HG03460 (cell line): ENCODE results near the gene DNER.
"Not testable (repeated sequence)": the region's sequence is repeated elsewhere in the genome, so short reads cannot be mapped to it uniquely, and the experiment has no call there.

Source experiments
- ATAC-seq: cut with Tn5 transposase; IDR thresholded peaks from one replicate; pipeline ENCODE4 v1.9.1; 2021; ENCODE audit not compliant: unreplicated experiment

DNER gene

DNA sequence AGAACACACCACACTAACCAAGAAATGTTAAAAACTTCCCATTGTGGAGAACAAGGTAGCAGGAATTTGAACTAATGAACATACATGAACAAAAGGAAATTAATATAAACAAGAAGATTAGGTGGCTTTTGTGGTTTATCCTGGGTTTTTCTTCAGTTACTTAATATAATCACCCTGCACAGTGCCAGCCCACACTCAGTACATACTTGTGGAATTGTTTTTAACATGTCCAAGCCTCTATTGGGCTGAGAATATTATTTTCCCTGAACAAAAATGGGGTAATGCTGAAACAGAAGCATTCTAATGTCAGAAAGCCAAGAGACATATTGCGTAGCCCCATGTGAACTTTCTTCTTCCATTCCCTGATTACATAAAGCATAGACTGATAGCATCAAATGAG is 202.8 kb downstream of the DNER start:
- no peak for ATAC-seq

DNA sequence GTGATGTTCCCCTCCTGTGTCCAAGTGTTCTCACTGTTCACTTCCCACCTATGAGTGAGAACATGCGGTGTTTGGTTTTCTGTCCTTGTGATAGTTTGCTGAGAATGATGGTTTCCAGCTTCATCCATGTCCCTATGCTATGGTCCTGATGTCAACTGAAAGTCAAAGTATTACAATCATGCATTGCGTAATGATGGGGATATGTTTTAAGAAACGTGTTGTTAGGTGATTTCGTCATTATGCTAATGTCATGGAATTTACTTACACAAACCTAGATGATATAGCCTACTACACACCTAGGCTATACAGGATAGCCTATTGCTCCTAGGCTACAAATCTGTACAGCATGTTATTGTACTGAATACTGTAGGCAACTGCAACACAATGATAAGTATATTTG is 207.7 kb downstream of the DNER start:
- not testable (repeated sequence) for ATAC-seq

DNA sequence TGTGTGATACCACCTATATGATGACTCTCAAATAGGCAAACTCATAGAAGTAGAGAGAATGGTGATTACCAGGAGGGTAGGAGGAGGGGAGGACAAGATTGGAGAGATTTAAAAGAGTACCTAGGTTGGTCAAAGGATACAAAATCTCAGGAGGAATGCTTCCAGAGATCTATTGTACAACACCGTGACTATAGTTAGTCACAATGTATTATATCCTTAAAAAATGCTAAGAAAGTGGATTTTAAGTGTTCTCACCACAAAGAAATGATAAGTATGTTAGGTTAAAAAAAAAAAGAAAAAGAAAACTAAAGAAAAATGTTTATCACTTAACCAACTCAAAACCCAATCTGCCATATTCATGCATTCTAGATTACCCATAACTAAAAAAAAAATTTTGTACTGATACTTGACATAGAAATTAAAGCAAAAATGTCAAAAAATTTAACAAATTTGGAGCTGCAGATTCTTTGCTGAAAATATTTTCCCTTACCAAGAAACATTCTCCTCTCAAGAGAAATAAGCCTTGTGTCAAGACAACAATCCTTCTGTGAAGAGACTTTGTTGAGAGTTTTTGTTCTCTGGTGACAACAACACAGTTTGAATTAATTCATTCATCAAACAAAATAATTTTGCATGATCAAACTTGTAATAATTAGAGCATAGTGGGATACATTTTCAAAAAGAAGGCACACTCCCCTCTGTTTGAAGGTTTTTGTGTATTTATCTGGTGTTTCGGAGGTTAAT is 213.1 kb downstream of the DNER start:
- ATAC-seq: no peak

DNA sequence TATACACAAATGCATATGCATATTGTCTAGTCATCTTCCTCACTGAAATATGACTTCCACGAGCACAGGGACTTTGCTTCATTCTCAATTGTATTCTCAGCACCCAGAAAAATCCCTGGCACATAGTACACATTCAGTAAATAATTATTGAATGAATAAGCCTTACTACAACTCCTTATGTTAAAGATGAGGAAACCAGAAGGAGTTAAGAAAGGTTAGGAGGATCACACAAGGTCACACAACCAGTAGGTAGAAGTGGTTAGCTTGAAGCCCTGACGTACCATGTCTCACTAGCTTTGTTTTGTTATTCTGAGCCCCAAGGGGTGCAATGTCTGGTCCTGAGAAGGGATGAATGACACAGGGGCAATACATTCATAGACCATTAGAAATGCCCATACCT is 222.3 kb downstream of the DNER start:
- ATAC-seq: no peak

GRCh38 chr2:229490167-229490566 is 224.2 kb downstream of the DNER start:
- no peak for ATAC-seq

GRCh38 chr2:229489016-229489415 is 225.3 kb downstream of the DNER start:
- no peak for ATAC-seq

- ATAC-seq: no peak
Observed at GRCh38 chr2:229488232-229488631, 226.1 kb downstream of the DNER start.

DNA sequence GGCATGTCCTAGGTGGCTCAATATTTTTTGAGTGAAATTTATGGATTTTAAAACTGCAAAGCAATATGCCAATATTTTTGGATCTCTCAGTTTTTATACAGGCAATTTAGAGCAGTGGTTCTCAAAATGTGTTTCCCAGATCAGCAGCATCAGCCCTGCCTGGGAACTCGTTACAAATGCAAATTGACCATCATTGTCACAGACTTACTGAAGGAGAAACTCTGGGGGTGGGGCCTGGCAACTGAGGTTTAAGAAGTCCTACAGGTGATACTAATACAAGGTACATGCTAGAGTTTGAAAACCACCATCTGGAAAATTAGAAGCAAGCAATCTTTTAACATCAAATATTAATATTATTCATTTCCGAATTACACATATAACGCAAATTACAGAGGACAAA is 227.7 kb downstream of the DNER start:
- ATAC-seq: no peak

- no peak for ATAC-seq
Observed at GRCh38 chr2:229485857-229486256, 228.5 kb downstream of the DNER start.

DNA sequence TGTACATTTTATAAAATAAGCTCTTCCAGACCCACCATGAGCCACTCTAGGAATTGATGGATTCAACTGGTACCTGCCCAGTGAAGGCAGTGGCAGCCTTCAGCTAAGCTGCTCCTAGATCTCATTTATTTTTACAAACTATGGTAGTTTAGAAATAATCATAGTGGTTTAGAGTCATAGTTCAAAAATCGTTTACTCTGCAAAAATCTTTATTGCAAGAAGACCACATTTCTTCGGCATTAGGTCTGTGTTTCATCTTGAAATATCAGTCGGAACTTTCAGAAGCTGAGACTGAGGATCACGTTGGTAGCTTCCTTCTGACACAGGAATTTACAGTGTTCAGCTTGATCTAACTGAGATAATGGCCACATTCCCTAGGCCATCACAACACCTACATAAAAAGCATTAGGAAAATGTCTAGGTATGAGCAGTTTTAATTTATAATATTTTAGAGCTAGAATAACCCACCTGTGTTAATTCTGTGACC is 237.0 kb downstream of the DNER start:
- ATAC-seq: no peak

DNA sequence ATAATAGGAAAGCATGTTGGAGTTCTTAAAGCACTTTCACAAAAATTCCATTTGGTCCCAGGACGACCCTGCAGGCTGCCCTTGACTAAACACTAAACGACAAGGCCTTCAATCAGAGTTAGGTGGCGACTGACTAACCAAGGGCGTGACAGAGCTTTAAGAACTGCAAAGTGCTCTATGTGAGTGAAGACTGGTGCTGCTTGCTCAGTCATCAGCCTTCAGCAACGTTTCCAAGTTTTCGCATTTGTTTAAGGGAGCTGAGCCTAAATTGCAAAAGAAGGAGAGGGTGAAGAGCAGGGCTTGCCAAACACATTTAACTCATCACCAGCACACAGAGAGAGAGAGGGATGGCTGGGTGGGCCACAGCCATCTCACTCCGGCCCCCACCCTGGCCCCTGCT is 238.6 kb downstream of the DNER start:
- no peak for ATAC-seq

DNA sequence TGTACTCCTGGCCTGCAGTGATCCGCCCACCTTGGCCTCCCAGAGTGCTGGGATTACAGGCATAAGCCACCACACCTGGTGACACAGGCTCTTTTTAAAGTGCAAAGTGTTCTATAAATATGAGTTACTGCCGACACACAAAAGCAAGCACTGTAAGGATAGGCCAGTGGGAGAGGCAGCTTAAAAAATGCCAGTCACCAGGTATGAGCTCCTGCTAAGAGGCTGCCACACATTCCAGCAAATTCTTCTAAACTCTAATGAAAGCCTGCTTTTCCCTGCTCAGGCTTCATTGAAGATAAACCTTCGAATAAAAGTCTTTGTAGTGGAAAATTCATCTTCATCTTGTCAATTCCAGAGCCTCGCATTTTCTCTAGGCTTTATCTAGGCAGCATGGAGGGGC is 240.2 kb downstream of the DNER start:
- no peak for ATAC-seq

DNA sequence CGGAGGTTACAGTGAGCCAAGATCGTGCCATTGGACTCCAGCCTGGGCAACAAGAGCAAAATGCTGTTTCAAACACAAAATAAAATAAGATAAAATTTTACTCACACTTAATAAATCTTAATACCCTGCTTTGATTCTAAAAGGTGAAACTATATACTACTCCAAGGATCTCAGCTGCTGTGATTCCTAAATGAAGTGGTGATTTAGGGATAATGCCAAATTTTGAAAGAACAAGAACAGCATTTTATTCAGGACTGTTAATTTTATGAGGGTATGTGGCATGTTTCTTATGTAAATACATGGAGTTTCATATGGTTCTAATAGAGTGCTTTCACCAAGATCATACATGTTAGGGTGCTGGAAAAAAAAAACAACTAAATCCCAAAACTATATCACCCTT is 243.6 kb downstream of the DNER start:
- no peak for ATAC-seq

GRCh38 chr2:229467783-229468182 is 246.6 kb downstream of the DNER start:
- ATAC-seq: no peak

DNA sequence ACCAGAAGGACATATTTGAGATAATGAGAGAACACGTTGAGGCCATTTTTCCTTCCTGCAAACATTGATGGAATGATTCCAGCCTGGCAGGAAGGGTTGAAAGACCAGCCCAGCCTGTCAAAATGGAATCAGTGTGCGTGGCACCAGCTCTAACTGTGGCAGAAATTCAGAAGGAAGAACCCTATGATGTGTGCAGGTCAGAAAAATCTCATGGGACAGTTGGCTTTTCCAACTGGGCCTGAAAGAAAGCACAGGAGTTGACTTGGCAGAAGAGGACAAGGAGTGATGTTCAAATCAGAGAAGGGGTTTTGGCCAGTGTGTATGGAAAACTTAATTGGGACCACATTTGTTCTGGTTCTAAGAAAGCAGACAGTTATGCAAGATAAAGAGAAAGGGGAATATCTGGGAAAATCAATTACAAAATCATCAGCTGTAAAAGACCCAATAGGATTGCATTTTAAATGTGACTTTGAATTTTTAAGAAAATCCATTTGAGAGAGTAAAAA is 250.5 kb downstream of the DNER start:
- ATAC-seq: no peak

DNA sequence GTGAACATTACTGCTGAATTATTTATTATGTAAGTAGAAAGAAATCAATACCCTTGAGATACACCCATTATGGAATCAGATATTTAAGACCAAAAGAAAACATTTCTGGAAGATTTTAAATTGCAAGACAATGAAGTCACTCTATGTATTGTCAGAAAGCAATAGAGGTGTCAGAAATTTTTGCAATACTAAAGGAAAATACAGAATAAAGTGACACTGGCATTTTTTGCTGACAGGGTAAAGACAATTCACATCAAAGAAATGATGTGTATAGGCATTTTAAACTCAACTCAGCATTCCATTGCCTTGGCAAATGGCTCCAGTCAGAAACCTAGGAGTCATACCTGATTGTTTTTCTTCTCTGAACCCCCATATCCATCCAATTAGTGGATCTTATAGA is 252.2 kb downstream of the DNER start:
- ATAC-seq: no peak

- ATAC-seq: no peak
Observed at GRCh38 chr2:229456091-229456490, 258.3 kb downstream of the DNER start.

DNA sequence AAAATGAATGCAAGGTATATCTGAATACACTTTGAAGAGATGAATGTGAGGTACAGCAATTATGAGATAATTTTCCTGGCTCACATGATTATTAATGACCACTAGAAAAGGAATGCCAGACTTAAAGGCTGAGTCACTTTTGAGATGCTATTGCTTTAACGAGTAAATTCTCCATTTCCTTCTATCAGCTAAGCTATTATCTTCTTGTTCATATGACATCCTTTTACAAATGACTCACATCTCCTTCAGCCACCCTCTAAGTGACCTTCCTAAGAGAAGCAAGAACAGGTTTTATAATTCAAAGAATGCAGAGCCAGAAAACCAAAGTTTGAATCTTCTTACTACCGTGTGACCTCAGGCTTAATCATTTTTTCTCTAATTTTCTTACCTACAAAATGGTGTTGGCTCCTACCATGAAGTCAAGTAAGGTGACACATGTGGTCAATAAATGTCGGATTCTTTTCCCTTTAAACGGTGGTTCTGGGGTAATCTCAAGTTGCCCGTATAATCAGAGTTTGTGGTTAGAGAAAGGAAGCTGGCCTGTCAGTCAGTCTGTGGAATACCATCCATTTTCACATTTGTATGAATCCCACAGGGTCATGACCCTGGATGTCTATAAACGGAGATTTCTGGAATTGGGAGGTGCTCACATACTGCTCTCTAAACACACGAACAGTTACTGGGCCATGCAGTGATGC is 259.3 kb downstream of the DNER start:
- no peak for ATAC-seq

- no peak for ATAC-seq
Observed at GRCh38 chr2:229453230-229453629, 261.1 kb downstream of the DNER start.

DNA sequence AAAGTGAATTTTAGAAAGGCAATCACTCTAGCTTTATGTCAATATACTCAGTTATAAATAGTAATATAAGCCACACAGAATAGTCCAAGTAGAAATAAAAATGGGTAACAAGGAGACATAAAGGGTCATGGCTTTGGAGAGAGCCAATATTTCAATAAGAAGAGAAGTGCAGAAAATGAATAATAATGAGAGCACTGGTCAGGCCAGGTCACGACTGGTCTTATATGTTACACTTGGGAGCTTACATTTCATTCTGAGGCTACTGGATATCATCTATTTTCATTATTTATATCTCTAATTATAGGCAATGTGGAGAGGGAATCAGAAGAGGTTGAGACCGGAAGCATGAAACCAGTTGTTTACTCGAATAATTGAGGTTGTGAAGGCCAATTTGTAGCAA is 262.5 kb downstream of the DNER start:
- no peak for ATAC-seq

DNA sequence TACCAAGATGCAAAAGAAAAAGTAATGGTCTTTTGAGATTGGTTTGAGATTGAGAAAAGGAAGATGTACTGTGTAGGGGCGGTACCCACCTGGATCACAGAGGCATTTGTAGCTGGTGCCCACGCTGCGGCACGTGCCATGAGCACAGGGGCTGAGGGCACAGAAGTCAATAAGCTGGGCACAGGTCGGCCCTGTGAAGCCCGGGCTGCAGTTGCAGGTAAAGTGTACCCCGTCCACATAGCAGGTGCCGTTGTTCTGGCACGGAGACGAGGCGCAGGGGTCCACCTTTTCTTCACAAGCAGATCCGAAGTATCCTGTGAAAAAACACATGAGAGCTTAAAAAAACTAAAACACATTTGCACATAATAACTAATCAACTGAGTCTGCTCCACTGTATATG is 267.1 kb downstream of the DNER start:
- ATAC-seq: no peak

- ATAC-seq: no peak
Observed at GRCh38 chr2:229446350-229446749, 268.0 kb downstream of the DNER start.
